ENCODE results near the gene DZANK1.
"Not testable (repeated sequence)": the region's sequence is repeated elsewhere in the genome, so short reads cannot be mapped to it uniquely, and the experiment has no call there.

The DZANK1 gene

DNA sequence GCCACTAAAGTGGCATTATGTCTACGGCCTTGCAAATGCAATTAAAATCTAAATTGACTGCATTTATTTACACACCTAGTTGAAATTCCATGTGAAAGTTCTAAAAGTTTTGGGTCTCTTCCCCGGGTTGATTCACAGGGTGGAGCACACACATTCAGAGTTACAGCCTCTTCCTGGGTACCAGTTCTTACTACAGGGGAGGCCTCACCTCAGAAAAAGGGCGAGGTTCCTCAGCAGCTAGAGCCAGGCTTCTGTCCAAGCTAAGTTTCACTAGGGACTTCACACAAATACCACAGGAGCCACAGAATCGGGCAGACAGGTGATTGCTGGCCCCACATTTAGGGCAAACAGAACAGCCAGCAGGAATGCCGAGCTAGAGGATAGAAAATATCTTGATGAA is 52.7 kb downstream of the DZANK1 start:
- no peak overlapping the region for H3K27ac Mint-ChIP-seq
- H3K4me3 Mint-ChIP-seq, result no peak overlapping the region
- H3K36me3 Mint-ChIP-seq (ENCODE audit: low read depth), result no peaks in the 10 kb centered on the region
- H3K27me3 Mint-ChIP-seq (ENCODE audit: low read depth), result no peaks in the 10 kb centered on the region
- peaks cover 3% of the 10 kb centered on the region for H3K4me1 Mint-ChIP-seq (ENCODE audit: low read depth)
- no peaks in the 10 kb centered on the region for H3K9me3 Mint-ChIP-seq

DNA sequence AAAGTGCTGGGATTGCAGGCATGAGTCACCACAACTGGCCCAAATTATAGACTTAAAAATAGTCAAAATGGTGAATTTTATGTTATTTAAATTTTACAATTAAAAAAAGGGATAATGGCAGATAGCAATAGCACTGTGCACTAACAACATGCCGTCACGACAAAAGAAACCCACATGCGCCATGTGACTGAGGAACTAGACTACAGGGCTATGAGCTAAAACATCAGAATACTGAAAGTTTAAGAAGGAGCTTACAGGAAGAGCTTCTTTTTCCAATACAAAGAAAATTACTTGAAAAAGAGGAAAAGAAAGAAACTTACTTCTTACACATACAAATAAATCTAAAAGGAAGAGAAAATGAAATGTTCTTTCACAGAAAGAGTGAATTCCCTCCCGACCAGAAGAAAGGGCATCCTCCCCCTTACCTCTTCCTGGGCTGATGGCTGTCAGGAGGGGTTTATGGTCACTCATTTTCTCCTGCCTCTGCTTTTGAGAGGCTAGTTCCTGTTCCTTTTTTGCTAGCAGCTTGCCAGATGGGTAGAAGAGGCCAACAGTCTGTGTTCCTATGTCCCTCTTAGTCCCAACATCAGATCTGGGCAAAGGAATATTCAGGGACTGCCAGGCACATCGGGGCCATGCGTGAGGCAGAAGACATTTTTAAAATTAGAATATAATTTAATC is 54.5 kb downstream of the DZANK1 start:
- H3K4me3 Mint-ChIP-seq, result no peak overlapping the region
- no peaks in the 10 kb centered on the region for H3K9me3 Mint-ChIP-seq
- no peaks in the 10 kb centered on the region for H3K36me3 Mint-ChIP-seq (ENCODE audit: low read depth)
- H3K4me1 Mint-ChIP-seq (ENCODE audit: low read depth), result peaks cover 3% of the 10 kb centered on the region
- H3K27me3 Mint-ChIP-seq (ENCODE audit: low read depth), result no peaks in the 10 kb centered on the region
- no peak overlapping the region for H3K27ac Mint-ChIP-seq

DNA sequence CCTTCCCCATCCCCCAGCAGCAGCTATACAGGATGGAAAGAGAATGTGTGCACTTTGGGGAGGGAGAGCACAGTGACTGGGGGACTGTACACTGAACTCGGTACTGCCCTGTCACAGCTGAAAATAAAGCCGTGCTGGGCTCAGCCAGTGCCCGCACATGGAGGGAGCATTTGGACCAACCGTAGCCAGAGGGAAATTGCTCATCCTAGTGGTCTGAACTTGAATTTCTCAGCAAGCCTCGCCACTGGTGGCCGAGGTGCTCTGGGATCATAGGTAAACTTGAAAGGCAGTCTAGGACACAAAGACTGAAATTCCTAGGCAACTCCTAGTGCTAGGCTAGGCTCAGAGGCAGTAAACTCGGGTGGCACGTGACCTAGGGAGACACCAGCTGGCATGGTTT is 61.0 kb downstream of the DZANK1 start:
- Mint-ChIP-seq H3K4me1 (ENCODE audit: low read depth) (peaks cover 5% of the 10 kb centered on the region), H3K9me3 (no peaks in the 10 kb centered on the region), H3K27me3 (ENCODE audit: low read depth) (no peaks in the 10 kb centered on the region), H3K27ac (no peak overlapping the region), H3K4me3 (no peak overlapping the region), H3K36me3 (ENCODE audit: low read depth) (no peaks in the 10 kb centered on the region)

DNA sequence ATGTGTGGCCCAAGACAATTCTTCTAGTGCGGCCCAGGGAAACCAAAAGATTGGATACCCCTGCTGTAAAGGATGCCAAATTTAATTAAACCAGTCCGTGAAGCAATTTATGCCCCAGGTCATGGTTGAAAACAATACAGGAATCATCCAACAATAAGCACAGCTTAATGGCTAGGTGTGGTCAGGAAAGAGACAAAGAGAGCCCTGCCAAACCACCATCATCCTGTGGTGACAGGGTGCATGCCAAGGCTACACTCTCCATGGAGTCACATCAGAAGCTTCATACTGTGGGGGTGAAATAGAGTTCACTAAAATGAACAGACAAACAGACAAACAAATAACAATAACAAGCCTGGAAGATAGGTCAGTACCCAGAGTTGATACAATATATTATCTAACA is 62.7 kb downstream of the DZANK1 start:
- Mint-ChIP-seq H3K4me3 (no peak overlapping the region), H3K4me1 (ENCODE audit: low read depth) (peaks cover 5% of the 10 kb centered on the region), H3K36me3 (ENCODE audit: low read depth) (no peaks in the 10 kb centered on the region), H3K27me3 (ENCODE audit: low read depth) (no peaks in the 10 kb centered on the region), H3K9me3 (no peaks in the 10 kb centered on the region), H3K27ac (no peak overlapping the region)

DNA sequence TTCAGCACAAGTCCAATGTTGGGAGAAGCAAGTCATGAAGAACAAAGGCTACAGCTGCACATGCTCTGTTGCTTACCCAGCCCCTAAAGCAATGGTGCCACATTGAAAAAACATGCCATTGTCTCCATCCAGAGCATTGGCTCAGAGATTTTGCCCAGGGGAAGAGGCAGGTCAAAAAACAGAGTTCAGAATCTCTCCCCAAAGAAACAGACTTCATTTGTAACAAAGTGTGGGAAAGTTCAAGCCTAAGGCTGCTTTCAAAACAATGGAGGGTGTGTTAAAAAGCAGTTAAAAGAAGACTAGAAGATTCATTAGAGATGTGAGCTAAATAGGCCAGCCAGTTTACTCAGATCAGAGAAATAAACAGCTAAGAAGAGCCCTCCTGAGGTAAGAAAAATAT is 63.6 kb downstream of the DZANK1 start:
- Mint-ChIP-seq H3K27me3 (ENCODE audit: low read depth) (no peaks in the 10 kb centered on the region), H3K36me3 (ENCODE audit: low read depth) (no peaks in the 10 kb centered on the region), H3K4me3 (no peak overlapping the region), H3K4me1 (ENCODE audit: low read depth) (peaks cover 5% of the 10 kb centered on the region), H3K27ac (no peak overlapping the region), H3K9me3 (no peaks in the 10 kb centered on the region)

DNA sequence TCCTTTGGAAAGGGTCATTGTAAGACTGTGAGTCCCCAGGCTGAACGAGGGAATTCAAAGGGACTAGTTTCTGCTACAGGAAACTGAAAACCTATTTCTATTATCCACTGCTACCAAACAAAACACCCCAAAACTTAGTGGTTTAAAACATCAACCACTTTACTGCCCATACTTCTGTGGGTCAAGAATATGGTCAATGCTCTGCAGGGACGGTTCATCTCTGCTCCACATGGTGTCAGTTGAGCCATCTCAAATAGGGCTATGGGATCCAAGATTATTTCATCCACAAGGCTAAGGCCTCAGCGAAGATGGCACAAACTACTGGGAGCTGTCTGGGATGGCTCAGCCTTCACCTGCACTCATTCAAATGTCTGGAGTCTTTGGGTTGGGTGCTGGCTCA is 65.5 kb downstream of the DZANK1 start:
- H3K36me3 Mint-ChIP-seq (ENCODE audit: low read depth), result no peaks in the 10 kb centered on the region
- no peaks in the 10 kb centered on the region for H3K9me3 Mint-ChIP-seq
- no peak overlapping the region for H3K27ac Mint-ChIP-seq

DNA sequence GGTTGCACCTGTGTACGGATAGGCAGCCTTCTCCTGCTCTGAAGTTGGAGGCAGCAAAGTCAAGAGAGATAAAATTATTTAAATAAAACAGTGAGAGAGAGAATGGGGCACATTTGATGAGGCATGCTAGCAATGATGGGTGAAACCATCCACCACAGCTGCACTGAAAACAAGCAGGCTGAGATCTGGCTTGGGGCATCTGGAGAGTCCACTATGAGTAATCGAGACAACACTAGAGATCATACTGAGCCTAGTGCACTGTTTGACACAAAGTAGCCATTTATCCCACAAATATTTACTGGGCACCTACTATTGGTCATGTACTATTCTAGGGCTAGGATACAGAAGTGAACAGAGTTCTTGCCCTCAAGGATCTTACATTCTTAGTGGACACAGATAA is 66.4 kb downstream of the DZANK1 start:
- Mint-ChIP-seq H3K27ac (no peak overlapping the region), H3K36me3 (ENCODE audit: low read depth) (no peaks in the 10 kb centered on the region), H3K27me3 (ENCODE audit: low read depth) (no peaks in the 10 kb centered on the region), H3K9me3 (no peaks in the 10 kb centered on the region), H3K4me3 (no peak overlapping the region), H3K4me1 (ENCODE audit: low read depth) (peaks cover 5% of the 10 kb centered on the region)

More for the DNA sequence above, 65.5 kb downstream of the DZANK1 start:
- peaks cover 5% of the 10 kb centered on the region for H3K4me1 Mint-ChIP-seq (ENCODE audit: low read depth)
- H3K27me3 Mint-ChIP-seq (ENCODE audit: low read depth), result no peaks in the 10 kb centered on the region
- no peak overlapping the region for H3K4me3 Mint-ChIP-seq

DNA sequence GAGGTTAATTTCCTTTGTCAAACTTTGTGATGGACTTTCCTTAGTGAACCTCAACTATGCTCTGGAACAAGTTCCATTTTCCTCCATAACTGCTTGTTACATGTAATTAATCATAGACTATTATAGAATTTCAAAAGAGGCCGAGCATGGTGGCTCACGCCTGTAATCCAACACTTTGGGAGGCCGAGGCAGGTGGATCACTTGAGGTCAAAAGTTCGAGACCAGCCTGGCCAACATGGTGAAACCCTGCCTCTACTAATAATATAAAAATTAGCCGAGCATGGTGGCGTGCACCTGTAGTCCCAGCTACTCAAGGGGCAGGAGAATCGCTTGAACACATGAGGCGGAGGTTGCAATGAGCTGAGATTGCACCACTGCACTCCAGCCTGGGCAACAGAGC is 68.1 kb downstream of the DZANK1 start:
- not testable (repeated sequence) for H3K36me3 Mint-ChIP-seq (ENCODE audit: low read depth); H3K9me3 Mint-ChIP-seq; H3K27me3 Mint-ChIP-seq (ENCODE audit: low read depth); H3K4me1 Mint-ChIP-seq (ENCODE audit: low read depth); H3K27ac Mint-ChIP-seq; H3K4me3 Mint-ChIP-seq

DNA sequence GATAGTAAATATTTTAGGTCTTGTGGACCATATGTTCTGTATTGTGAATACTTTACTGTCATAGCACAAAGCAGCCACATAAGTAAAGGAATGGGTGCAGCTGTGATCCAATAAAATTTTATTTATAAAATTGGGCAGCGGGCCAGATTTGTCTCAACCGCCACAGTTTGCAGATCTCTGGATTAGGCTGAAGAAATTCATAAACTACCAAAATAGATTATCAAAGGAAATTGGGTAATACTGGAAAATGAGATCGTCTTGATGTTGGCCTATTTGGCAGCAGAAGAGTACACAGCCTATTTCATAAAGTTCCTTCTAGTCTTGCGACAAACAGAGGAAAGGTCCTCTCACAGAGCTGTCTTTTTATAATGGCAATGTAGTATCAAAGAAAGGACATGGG is 69.8 kb downstream of the DZANK1 start:
- Mint-ChIP-seq H3K4me3 (no peak overlapping the region), H3K27me3 (ENCODE audit: low read depth) (no peaks in the 10 kb centered on the region), H3K36me3 (ENCODE audit: low read depth) (no peaks in the 10 kb centered on the region), H3K9me3 (no peaks in the 10 kb centered on the region), H3K27ac (no peak overlapping the region), H3K4me1 (ENCODE audit: low read depth) (no peaks in the 10 kb centered on the region)

DNA sequence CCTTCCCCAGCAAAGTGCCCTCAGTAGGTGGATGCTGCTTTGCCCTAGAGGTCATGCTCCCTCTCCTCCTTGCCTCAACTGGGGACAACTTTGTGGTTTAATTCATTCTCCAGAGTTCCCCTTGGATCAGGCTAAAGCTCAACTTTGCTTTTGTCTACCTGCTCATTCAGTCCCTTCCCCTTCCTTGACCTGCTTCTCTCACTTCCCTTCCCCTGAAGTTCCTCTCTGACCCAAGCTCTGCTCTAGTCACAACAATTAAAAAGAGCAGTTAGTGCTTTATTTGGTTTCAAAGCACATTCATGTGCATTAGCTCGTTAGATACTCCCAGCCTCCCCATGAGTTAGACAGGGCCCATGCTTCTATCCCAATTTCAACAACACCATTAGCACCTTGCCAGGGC is 71.3 kb downstream of the DZANK1 start:
- Mint-ChIP-seq H3K36me3 (ENCODE audit: low read depth) (no peaks in the 10 kb centered on the region), H3K27ac (no peak overlapping the region), H3K4me3 (no peak overlapping the region), H3K27me3 (ENCODE audit: low read depth) (no peaks in the 10 kb centered on the region), H3K9me3 (no peaks in the 10 kb centered on the region), H3K4me1 (ENCODE audit: low read depth) (no peaks in the 10 kb centered on the region)

DNA sequence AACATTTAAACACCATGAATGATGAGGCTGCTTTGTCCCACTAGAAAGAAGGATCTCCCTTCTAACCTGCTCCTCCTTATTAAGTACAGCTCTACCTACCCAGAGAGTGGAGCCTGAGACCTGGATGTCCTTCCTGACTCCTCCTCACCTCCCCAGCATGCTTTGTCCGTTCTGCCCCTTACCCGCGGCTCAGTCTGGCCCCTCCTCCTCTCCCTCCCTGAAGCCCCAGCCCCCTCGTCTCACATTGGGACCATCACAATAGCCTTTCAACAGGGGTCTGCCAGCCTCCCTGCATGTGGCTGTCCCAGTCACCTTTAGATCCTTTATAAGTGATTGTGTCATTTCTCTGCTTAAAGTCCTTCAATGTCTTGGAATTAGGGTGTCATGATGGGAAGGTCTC is 72.5 kb downstream of the DZANK1 start:
- no peaks in the 10 kb centered on the region for H3K4me1 Mint-ChIP-seq (ENCODE audit: low read depth)
- H3K4me3 Mint-ChIP-seq, result no peak overlapping the region
- H3K27ac Mint-ChIP-seq, result no peak overlapping the region
- H3K9me3 Mint-ChIP-seq, result no peaks in the 10 kb centered on the region
- H3K27me3 Mint-ChIP-seq (ENCODE audit: low read depth), result no peaks in the 10 kb centered on the region
- no peaks in the 10 kb centered on the region for H3K36me3 Mint-ChIP-seq (ENCODE audit: low read depth)

DNA sequence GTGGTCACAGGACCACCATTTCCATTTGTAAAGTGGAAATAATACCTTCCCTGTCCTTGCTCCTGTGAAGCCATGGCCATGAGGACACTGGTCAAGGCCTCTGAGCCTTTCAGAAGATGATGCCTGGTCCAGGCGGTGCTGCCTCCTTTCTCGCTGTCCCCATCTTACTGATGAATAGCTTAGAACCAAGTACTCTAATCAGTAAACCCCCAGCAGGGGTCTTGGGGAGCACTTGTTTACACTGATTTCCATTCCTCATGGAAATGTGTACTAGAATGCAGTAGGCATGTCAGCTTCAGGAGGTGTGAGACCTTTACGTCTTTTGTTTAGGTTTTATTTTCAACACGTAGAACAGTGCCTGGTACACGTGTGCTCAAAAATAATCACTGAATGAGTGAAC is 75.1 kb downstream of the DZANK1 start:
- Mint-ChIP-seq H3K4me1 (ENCODE audit: low read depth) (no peaks in the 10 kb centered on the region), H3K27me3 (ENCODE audit: low read depth) (no peaks in the 10 kb centered on the region), H3K36me3 (ENCODE audit: low read depth) (no peaks in the 10 kb centered on the region), H3K27ac (no peak overlapping the region), H3K4me3 (no peak overlapping the region), H3K9me3 (no peaks in the 10 kb centered on the region)

DNA sequence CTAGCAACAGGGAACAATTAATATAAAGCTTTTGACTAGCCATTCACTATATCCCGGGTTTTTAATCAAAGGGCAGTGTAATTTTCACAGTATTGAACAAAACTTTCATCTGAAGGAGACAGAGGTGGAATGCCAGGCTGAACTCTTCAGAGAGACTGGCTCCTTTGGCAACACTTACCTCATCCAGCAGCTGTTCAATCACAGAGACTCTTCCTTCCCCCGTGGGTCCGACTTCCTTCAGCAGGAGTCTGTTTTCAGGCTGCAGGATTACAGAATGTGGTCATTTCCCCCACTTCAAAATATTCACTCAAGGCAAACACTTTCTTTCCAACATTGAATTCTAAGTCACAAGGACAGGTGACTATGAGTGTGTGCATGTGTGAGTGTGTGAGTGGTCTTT is 76.6 kb downstream of the DZANK1 start:
- no peaks in the 10 kb centered on the region for H3K9me3 Mint-ChIP-seq
- no peaks in the 10 kb centered on the region for H3K4me1 Mint-ChIP-seq (ENCODE audit: low read depth)
- H3K27me3 Mint-ChIP-seq (ENCODE audit: low read depth), result no peaks in the 10 kb centered on the region
- no peak overlapping the region for H3K27ac Mint-ChIP-seq
- no peaks in the 10 kb centered on the region for H3K36me3 Mint-ChIP-seq (ENCODE audit: low read depth)
- H3K4me3 Mint-ChIP-seq, result no peak overlapping the region

DNA sequence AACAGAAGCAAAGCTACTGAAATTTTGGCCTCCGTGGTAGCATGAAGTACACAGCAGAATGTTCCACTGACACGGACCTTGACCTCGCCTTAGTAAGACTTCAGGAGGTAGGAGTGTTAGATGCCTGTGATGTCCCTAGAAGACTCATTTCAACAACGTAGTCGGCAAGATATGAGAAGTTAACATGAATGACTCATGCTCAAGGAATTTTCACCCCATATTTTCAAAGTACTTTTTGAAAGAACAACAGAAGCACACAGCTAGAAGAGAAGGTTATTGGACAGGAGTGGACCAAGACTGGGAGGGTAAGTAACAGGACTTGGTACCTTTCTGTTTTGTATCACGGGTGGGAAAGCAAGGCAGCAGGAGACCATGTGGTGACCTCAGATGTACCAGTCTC is 78.0 kb downstream of the DZANK1 start:
- H3K4me3 Mint-ChIP-seq, result no peak overlapping the region
- no peaks in the 10 kb centered on the region for H3K36me3 Mint-ChIP-seq (ENCODE audit: low read depth)
- no peaks in the 10 kb centered on the region for H3K27me3 Mint-ChIP-seq (ENCODE audit: low read depth)
- H3K9me3 Mint-ChIP-seq, result no peaks in the 10 kb centered on the region
- no peak overlapping the region for H3K27ac Mint-ChIP-seq
- no peaks in the 10 kb centered on the region for H3K4me1 Mint-ChIP-seq (ENCODE audit: low read depth)

DNA sequence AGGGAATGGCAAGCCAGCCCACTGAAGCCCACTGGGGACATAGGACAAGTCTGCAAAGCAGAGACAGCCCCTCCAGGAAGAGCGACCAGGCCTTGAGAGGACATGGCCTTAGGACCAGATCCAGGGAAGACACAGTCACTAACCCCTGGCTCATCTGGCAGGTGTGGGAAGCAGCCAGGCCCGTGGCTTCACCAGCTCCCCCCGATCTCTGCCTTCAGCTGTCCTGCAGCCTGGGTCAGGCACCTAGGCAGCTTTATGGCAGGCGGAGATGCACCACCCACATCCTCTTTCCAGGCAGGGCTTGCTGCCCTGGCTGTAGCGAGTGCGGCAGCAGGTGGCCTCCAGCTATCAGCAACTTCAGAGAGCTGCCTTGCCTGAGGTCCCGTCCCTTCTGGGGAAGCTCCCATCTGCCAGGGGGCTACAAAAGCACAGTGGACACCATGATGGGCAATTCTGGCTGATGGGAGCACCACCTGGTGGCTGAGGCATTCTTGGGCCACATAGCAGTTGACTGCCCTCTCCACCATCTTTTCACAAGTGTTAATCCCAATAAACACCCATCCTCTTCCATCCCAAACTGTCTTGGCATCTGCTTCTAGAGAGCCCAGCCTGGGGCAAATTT is 85.8 kb downstream of the DZANK1 start:
- H3K27ac Mint-ChIP-seq, result no peak overlapping the region
- H3K9me3 Mint-ChIP-seq, result no peaks in the 10 kb centered on the region
- no peaks in the 10 kb centered on the region for H3K36me3 Mint-ChIP-seq (ENCODE audit: low read depth)
- H3K4me1 Mint-ChIP-seq (ENCODE audit: low read depth), result no peaks in the 10 kb centered on the region
- no peaks in the 10 kb centered on the region for H3K27me3 Mint-ChIP-seq (ENCODE audit: low read depth)
- H3K4me3 Mint-ChIP-seq, result no peak overlapping the region

All from T-helper 1 cell treated with Interleukin-12 subunit alpha and Interleukin-12 subunit beta and Interleukin-4 antibody, amounts not matched to agents 30 μg/mL and 1 μg/mL, for 36 hours (primary cell).